ENCODE results near the gene TEX52. TPM values are rescaled to one million over a fixed set of nuclear protein-coding genes. Genes with fewer than 3 reads are reported as not detected.
"Not testable (repeated sequence)": the region's sequence is repeated elsewhere in the genome, so short reads cannot be mapped to it uniquely, and the experiment has no call there.

TEX52 gene
- total RNA-seq, 1 donor from 2014 or later = not detected

- no peak for TF ChIP-seq CTCF (IDR thresholded peaks at IDR 0.05; ENCODE audit: unreplicated experiment)
- H3K36me3 Mint-ChIP-seq (ENCODE audit: insufficient read depth) = peaks cover 9% of the 10 kb centered on the region
- H3K4me3 Mint-ChIP-seq (ENCODE audit: low read depth) = peak overlapping the region; percentile 95
- no peak for DNase-seq (ENCODE audit: low spot score, unreplicated experiment)
- H3K27me3 Mint-ChIP-seq = no peaks in the 10 kb centered on the region
- H3K4me1 Mint-ChIP-seq (ENCODE audit: low read depth) = peaks cover 25% of the 10 kb centered on the region
- no peaks in the 10 kb centered on the region for H3K9me3 Mint-ChIP-seq (ENCODE audit: low read depth)
- H3K27ac Mint-ChIP-seq = peak overlapping the region; percentile 98
Observed at GRCh38 chr12:2877953-2878732, 21.3 kb upstream of the TEX52 start.

- H3K4me1 Mint-ChIP-seq (ENCODE audit: low read depth) = peaks cover 25% of the 10 kb centered on the region
- DNase-seq (ENCODE audit: low spot score, unreplicated experiment) = peak; percentile 98
- peak within 1 kb of the TSS; percentile 95 for H3K4me3 Mint-ChIP-seq (ENCODE audit: low read depth)
- peak within 1 kb of the TSS; percentile 98 for H3K27ac Mint-ChIP-seq
- peaks cover 9% of the 10 kb centered on the region for H3K36me3 Mint-ChIP-seq (ENCODE audit: insufficient read depth)
- TF ChIP-seq CTCF (IDR thresholded peaks at IDR 0.05; ENCODE audit: unreplicated experiment) = peak; percentile 20
- H3K27me3 Mint-ChIP-seq = no peaks in the 10 kb centered on the region
- no peaks in the 10 kb centered on the region for H3K9me3 Mint-ChIP-seq (ENCODE audit: low read depth)
Observed at GRCh38 chr12:2877047-2877952, 20.5 kb upstream of the TEX52 start, which contains the start of the genes FOXM1 and RHNO1. Gene FOXM1 (minus strand): TSS chr12:2877174. CDS start chr12:2874478, 2,696 bp downstream. Gene RHNO1 (plus strand): TSS chr12:2877223. CDS start chr12:2885367, 8,144 bp downstream.

GRCh38 chr12:2876431-2877046 is 19.7 kb upstream of the TEX52 start:
- Mint-ChIP-seq H3K4me1 (ENCODE audit: low read depth) (peaks cover 25% of the 10 kb centered on the region), H3K27me3 (no peaks in the 10 kb centered on the region), H3K36me3 (ENCODE audit: insufficient read depth) (peaks cover 11% of the 10 kb centered on the region), H3K9me3 (ENCODE audit: low read depth) (no peaks in the 10 kb centered on the region), H3K4me3 (ENCODE audit: low read depth) (peak overlapping the region; percentile 71), H3K27ac (peak overlapping the region; percentile 65)
- no peak for DNase-seq (ENCODE audit: low spot score, unreplicated experiment)
- no peak for TF ChIP-seq CTCF (IDR thresholded peaks at IDR 0.05; ENCODE audit: unreplicated experiment)

GRCh38 chr12:2868986-2869632 is 12.3 kb upstream of the TEX52 start:
- H3K27ac Mint-ChIP-seq; H3K4me1 Mint-ChIP-seq (ENCODE audit: low read depth); H3K4me3 Mint-ChIP-seq (ENCODE audit: low read depth); DNase-seq (ENCODE audit: low spot score, unreplicated experiment); H3K9me3 Mint-ChIP-seq (ENCODE audit: low read depth); H3K27me3 Mint-ChIP-seq: not testable (repeated sequence)
- H3K36me3 Mint-ChIP-seq (ENCODE audit: insufficient read depth) = peaks cover 19% of the 10 kb centered on the region

GRCh38 chr12:2864198-2864597 is 7.4 kb upstream of the TEX52 start:
- no peaks in the 10 kb centered on the region for H3K9me3 Mint-ChIP-seq (ENCODE audit: low read depth)
- H3K4me3 Mint-ChIP-seq (ENCODE audit: low read depth) = no peak overlapping the region
- TF ChIP-seq CTCF (IDR thresholded peaks at IDR 0.05; ENCODE audit: unreplicated experiment) = no peak
- H3K27me3 Mint-ChIP-seq = no peaks in the 10 kb centered on the region
- no peak for DNase-seq (ENCODE audit: low spot score, unreplicated experiment)
- H3K36me3 Mint-ChIP-seq (ENCODE audit: insufficient read depth) = peaks cover 26% of the 10 kb centered on the region
- no peaks in the 10 kb centered on the region for H3K4me1 Mint-ChIP-seq (ENCODE audit: low read depth)
- H3K27ac Mint-ChIP-seq = no peak overlapping the region

- H3K36me3 Mint-ChIP-seq (ENCODE audit: insufficient read depth) = peaks cover 27% of the 10 kb centered on the region
Observed at GRCh38 chr12:2863402-2863801, 6.6 kb upstream of the TEX52 start.

More at GRCh38 chr12:2863402-2863801, 6.6 kb upstream of the TEX52 start:
- H3K27ac Mint-ChIP-seq; H3K9me3 Mint-ChIP-seq (ENCODE audit: low read depth); H3K4me3 Mint-ChIP-seq (ENCODE audit: low read depth); H3K4me1 Mint-ChIP-seq (ENCODE audit: low read depth); DNase-seq (ENCODE audit: low spot score, unreplicated experiment); H3K27me3 Mint-ChIP-seq: not testable (repeated sequence)

All from progenitor cell of endocrine pancreas (in vitro differentiated cells).